Measurements from ENCODE around the gene CUL3. TPM values are rescaled to one million over a fixed set of nuclear protein-coding genes. Genes with fewer than 3 reads are reported as not detected.

The CUL3 gene
- total and polyA plus RNA-seq, 10 of the 15 experiments (the other 5 are each of a cell fraction or from before 2014, with no cell fraction given), result 22.0 to 95.4 (median 53.4) TPM

DNA sequence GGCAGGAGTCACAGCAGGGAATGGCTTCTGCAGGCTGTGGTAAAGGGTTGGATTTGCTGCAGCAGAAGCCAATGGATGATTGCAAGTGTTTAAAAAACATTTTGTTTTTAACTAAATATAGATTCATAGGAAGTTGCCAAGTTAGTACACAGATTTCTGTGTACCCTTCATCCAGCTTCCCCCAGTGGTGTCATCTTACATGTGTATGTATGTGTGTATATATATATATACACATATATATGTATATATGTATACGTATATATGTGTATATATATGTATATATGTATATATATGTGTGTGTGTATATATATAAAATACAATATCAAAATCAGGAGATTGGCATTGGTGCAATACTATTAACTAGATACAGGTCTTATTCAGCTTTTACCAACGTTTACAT, 164.1 kb downstream of the CUL3 start:
- SMC1A ChIA-PET (ENCODE audit: uncharacterized antibody, unreplicated experiment), result interaction anchor here (0.7 kb wide), 1 partner anchor 784 kb away, joined by 3 read pairs; no protein-coding TSS in a partner anchor
- H3K27ac ChIP-seq (ENCODE audit: control insufficient read depth, insufficient read depth), result no peak overlapping the region
- H2AFZ ChIP-seq (ENCODE audit: control insufficient read depth, low read depth, low read length), result no peak overlapping the region
- H3K36me3 ChIP-seq (ENCODE audit: control insufficient read depth in 2 of 2, insufficient read depth in 2 of 2, low read length in 1 of 2), result no peaks in the 10 kb centered on the region
- BruUV-seq (replicated peaks), result no TSS peak
- H3K4me2 ChIP-seq (ENCODE audit: control insufficient read depth, insufficient read depth), result no peak overlapping the region
- RAD21 ChIA-PET (ENCODE audit: unreplicated experiment), result no interaction called here
- DNase-seq (ENCODE audit: low read depth, low spot score) (no peak), ATAC-seq (no peak), FAIRE-seq (no peak)
- no peaks in the 10 kb centered on the region for H3K4me1 ChIP-seq (ENCODE audit: control insufficient read depth, insufficient read depth, low read length)
- H3K9ac ChIP-seq (ENCODE audit: control insufficient read depth, insufficient read depth, low read length), result no peak overlapping the region
- 32% methylated on average over 2 of the region's 2 CpGs for WGBS (ENCODE audit: insufficient coverage, insufficient replicate concordance, low lambda C conversion rate, missing lambda C conversion rate)
- intact Hi-C loops (cut with micrococcal nuclease; ENCODE audit: unreplicated experiment) (no loop called here), in situ Hi-C loops (cut with MboI) (no loop called here)
- H3K9me3 ChIP-seq (replicated peaks; ENCODE audit: control insufficient read depth, insufficient read depth, low read length), result no peaks in the 10 kb centered on the region
- no peaks in the 10 kb centered on the region for H4K20me1 ChIP-seq (ENCODE audit: control insufficient read depth, insufficient read depth)
- no peaks in the 10 kb centered on the region for H3K27me3 ChIP-seq (replicated peaks in 1 of 2; ENCODE audit: control insufficient read depth in 2 of 2, insufficient read depth in 2 of 2, low read length in 1 of 2)
- POLR2A ChIA-PET, result no interaction called here
- TF ChIP-seq EGR1 (IDR thresholded peaks at IDR 0.05; ENCODE audit: borderline replicate concordance in 1 of 2, low read depth in 2 of 2, low read length in 2 of 2), result no peak
- no peak for TF ChIP-seq NFYA (IDR thresholded peaks at IDR 0.05; ENCODE audit: borderline replicate concordance, low read depth, low read length)
- TF ChIP-seq ZZZ3 (IDR thresholded peaks at IDR 0.05; ENCODE audit: control insufficient read depth, insufficient read length, low read depth), result no peak
- TF ChIP-seq, protein P1, sequence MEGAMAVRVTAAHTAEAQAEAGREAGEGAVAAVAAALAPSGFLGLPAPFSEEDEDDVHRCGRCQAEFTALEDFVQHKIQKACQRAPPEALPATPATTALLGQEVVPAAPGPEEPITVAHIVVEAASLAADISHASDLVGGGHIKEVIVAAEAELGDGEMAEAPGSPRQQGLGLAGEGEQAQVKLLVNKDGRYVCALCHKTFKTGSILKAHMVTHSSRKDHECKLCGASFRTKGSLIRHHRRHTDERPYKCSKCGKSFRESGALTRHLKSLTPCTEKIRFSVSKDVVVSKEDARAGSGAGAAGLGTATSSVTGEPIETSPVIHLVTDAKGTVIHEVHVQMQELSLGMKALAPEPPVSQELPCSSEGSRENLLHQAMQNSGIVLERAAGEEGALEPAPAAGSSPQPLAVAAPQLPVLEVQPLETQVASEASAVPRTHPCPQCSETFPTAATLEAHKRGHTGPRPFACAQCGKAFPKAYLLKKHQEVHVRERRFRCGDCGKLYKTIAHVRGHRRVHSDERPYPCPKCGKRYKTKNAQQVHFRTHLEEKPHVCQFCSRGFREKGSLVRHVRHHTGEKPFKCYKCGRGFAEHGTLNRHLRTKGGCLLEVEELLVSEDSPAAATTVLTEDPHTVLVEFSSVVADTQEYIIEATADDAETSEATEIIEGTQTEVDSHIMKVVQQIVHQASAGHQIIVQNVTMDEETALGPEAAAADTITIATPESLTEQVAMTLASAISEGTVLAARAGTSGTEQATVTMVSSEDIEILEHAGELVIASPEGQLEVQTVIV (IDR thresholded peaks at IDR 0.05; ENCODE audit: borderline replicate concordance, partially characterized antibody), result no peak
- TF ChIP-seq, protein P2, sequence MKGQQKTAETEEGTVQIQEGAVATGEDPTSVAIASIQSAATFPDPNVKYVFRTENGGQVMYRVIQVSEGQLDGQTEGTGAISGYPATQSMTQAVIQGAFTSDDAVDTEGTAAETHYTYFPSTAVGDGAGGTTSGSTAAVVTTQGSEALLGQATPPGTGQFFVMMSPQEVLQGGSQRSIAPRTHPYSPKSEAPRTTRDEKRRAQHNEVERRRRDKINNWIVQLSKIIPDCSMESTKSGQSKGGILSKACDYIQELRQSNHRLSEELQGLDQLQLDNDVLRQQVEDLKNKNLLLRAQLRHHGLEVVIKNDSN (IDR thresholded peaks at IDR 0.05; ENCODE audit: borderline replicate concordance, extremely low read length, insufficient read depth, low read depth, low read length), result no peak
- no peak for TF ChIP-seq SMC3 (IDR thresholded peaks at IDR 0.05; ENCODE audit: borderline replicate concordance, low read length)
- TF ChIP-seq, protein P3, sequence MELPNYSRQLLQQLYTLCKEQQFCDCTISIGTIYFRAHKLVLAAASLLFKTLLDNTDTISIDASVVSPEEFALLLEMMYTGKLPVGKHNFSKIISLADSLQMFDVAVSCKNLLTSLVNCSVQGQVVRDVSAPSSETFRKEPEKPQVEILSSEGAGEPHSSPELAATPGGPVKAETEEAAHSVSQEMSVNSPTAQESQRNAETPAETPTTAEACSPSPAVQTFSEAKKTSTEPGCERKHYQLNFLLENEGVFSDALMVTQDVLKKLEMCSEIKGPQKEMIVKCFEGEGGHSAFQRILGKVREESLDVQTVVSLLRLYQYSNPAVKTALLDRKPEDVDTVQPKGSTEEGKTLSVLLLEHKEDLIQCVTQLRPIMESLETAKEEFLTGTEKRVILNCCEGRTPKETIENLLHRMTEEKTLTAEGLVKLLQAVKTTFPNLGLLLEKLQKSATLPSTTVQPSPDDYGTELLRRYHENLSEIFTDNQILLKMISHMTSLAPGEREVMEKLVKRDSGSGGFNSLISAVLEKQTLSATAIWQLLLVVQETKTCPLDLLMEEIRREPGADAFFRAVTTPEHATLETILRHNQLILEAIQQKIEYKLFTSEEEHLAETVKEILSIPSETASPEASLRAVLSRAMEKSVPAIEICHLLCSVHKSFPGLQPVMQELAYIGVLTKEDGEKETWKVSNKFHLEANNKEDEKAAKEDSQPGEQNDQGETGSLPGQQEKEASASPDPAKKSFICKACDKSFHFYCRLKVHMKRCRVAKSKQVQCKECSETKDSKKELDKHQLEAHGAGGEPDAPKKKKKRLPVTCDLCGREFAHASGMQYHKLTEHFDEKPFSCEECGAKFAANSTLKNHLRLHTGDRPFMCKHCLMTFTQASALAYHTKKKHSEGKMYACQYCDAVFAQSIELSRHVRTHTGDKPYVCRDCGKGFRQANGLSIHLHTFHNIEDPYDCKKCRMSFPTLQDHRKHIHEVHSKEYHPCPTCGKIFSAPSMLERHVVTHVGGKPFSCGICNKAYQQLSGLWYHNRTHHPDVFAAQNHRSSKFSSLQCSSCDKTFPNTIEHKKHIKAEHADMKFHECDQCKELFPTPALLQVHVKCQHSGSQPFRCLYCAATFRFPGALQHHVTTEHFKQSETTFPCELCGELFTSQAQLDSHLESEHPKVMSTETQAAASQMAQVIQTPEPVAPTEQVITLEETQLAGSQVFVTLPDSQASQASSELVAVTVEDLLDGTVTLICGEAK (IDR thresholded peaks at IDR 0.05; ENCODE audit: borderline replicate concordance), result no peak
- H3K4me3 ChIP-seq, result no peak overlapping the region
- CTCF ChIA-PET, result no interaction called here
- no peaks in the 10 kb centered on the region for H3K79me2 ChIP-seq (ENCODE audit: control insufficient read depth, insufficient read depth, low read length)

Measured in GM12878 (cell line).